ENCODE data around the gene POLD4. TPM values are rescaled to one million over a fixed set of nuclear protein-coding genes. Genes with fewer than 3 reads are reported as not detected.

Gene POLD4
- total RNA-seq, 2 experiments from 2014 or later = 153 to 171 TPM

DNA sequence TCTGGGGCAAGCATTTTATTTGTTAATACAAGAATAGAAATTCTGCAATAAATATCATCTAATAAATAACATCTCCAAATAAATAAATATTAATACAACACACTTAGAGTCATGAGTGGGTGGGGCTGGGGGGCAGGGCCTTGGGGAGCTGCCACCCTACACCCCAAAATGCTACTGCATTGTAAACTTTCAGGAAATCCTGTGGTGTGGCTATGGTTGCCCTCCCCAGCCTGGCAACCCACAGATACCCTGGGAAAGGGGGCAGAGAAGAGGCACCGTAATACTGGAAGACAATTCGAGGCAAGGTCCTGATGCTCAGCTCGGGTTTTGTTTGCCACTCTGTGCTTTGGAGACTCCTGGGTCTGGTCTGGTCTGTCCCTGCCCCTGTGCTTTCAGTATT, 10.8 kb upstream of the POLD4 start:
- Histone ChIP-seq H3K4me2 (ENCODE audit: low read length) (peak overlapping the region; percentile 44), H3K9me2 (ENCODE audit: insufficient read depth, low read length) (no peaks in the 10 kb centered on the region), H3K4me1 (ENCODE audit: insufficient read depth, low read length, poor library complexity, severe bottlenecking) (peaks cover 18% of the 10 kb centered on the region), H3K36me3 (ENCODE audit: insufficient read depth, low read length) (no peaks in the 10 kb centered on the region), H4K20me1 (ENCODE audit: insufficient read depth, low read length) (no peaks in the 10 kb centered on the region), H2AFZ (ENCODE audit: low read length) (no peak overlapping the region; the same call in 1 of the 2 replicates), H3K27ac (ENCODE audit: low read depth, low read length, poor library complexity, severe bottlenecking) (peak overlapping the region; percentile 50), H3K79me2 (ENCODE audit: insufficient read depth, low read depth, low read length) (no peaks in the 10 kb centered on the region), H3K9me3 (ENCODE audit: low read length) (no peaks in the 10 kb centered on the region), H3K4me3 (ENCODE audit: low read depth, low read length, poor library complexity, severe bottlenecking) (no peak overlapping the region)
- DNase-seq (ENCODE audit: low spot score) = no peak
- intact Hi-C loops (cut with micrococcal nuclease; ENCODE audit: unreplicated experiment) = no loop called here
- BruUV-seq (replicated peaks) = no TSS peak
- CTCF ChIA-PET (ENCODE audit: unreplicated experiment) = interaction anchor here (2.3 kb wide), 1 partner anchor 13 kb away, joined by 8 read pairs; no protein-coding TSS in a partner anchor
- TF ChIP-seq, protein P1, sequence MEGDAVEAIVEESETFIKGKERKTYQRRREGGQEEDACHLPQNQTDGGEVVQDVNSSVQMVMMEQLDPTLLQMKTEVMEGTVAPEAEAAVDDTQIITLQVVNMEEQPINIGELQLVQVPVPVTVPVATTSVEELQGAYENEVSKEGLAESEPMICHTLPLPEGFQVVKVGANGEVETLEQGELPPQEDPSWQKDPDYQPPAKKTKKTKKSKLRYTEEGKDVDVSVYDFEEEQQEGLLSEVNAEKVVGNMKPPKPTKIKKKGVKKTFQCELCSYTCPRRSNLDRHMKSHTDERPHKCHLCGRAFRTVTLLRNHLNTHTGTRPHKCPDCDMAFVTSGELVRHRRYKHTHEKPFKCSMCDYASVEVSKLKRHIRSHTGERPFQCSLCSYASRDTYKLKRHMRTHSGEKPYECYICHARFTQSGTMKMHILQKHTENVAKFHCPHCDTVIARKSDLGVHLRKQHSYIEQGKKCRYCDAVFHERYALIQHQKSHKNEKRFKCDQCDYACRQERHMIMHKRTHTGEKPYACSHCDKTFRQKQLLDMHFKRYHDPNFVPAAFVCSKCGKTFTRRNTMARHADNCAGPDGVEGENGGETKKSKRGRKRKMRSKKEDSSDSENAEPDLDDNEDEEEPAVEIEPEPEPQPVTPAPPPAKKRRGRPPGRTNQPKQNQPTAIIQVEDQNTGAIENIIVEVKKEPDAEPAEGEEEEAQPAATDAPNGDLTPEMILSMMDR (conservative IDR thresholded peaks at IDR 0.05; ENCODE audit: low read length) = no peak
- no peak for TF ChIP-seq EZH2phosphoT487 (IDR thresholded peaks at IDR 0.05; ENCODE audit: borderline replicate concordance, low read depth, low read length)
- POLR2A ChIA-PET = interaction anchor here (0.9 kb wide), 1 partner anchor 11 kb away, joined by 4 read pairs; the partner anchor contains the start of gene POLD4

DNA sequence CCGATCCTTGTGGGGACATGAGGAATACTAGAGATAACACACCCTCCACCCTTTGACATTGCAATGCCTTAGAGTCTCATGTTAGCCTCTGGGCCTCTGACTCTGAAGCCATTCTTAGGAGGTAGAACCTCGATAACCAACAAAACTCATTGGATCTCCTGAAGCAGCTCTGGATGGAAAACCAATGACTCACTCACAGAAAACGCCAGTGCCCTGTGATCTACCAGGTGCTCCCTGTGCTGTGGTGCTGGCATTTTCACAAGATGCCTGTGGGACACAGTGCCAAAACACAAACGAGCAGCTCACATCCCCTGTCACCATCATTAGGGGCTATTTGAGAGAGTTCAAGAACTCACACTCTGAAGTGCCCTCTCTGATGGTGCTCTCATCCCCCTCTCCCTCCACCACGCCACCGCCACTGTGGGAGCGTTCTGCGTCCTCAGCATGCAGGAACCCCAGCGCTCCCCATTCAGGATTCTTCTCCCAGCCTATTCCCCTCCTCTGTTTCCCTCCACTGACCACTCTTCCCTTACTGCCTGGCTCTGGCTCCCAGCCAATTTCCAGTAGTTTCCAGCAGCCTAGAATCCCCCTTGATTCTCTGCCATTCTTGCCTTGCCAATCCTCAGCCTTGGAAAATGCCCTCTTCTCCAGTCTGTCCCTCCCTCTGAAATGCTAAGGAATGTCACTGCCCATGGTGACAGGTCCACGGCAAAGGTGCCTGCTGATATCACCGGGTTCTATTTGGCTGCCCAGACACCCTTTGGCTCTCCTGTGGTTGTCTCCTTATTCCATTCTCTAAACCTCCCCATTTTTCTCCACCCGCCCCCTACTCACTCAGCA, 4.7 kb upstream of the POLD4 start:
- Histone ChIP-seq H3K9me2 (ENCODE audit: insufficient read depth, low read length) (no peaks in the 10 kb centered on the region), H3K27ac (ENCODE audit: low read depth, low read length, poor library complexity, severe bottlenecking) (no peak overlapping the region), H3K9me3 (ENCODE audit: low read length) (no peaks in the 10 kb centered on the region), H3K4me1 (ENCODE audit: insufficient read depth, low read length, poor library complexity, severe bottlenecking) (peaks cover 43% of the 10 kb centered on the region), H3K79me2 (ENCODE audit: insufficient read depth, low read depth, low read length) (peaks cover 8% of the 10 kb centered on the region; the same call in 1 of the 2 replicates), H3K4me2 (ENCODE audit: low read length) (peak overlapping the region; percentile 96; the same call in 1 of the 2 replicates), H3K36me3 (ENCODE audit: insufficient read depth, low read length) (no peaks in the 10 kb centered on the region), H3K4me3 (ENCODE audit: low read depth, low read length, poor library complexity, severe bottlenecking) (no peak overlapping the region), H4K20me1 (ENCODE audit: insufficient read depth, low read length) (no peaks in the 10 kb centered on the region), H2AFZ (ENCODE audit: low read length) (peak overlapping the region; percentile 59; the same call in 1 of the 2 replicates)
- ChIA-PET CTCF (ENCODE audit: unreplicated experiment) (interaction anchor here (1.2 to 7.3 kb wide), 3 partner anchors 16 to 27 kb away, joined by 3 to 136 read pairs (median 12); partner anchors contain the start of gene CLCF1), POLR2A (interaction anchor here (9.3 kb wide), 1 partner anchor 21 kb away, joined by 106 read pairs; no protein-coding TSS in a partner anchor)
- intact Hi-C loops (cut with micrococcal nuclease; ENCODE audit: unreplicated experiment) = loop anchor here (1.0 to 10.0 kb wide), 3 partner anchors 16 to 227 kb away; partner anchors contain the start of gene GSTP1
- BruUV-seq (replicated peaks) = no TSS peak
- TF ChIP-seq, protein P1 (conservative IDR thresholded peaks at IDR 0.05; ENCODE audit: low read length) = no peak
- TF ChIP-seq EZH2phosphoT487 (IDR thresholded peaks at IDR 0.05; ENCODE audit: borderline replicate concordance, low read depth, low read length) = no peak
- no peak for DNase-seq (ENCODE audit: low spot score)
